RCC 7860 (cell line): ENCODE results near the gene NDUFS3.
"Not testable (repeated sequence)": the region's sequence is repeated elsewhere in the genome, so short reads cannot be mapped to it uniquely, and the experiment has no call there.

ENCODE experiments used
- DNase-seq: peaks from one replicate; pipeline ENCODE4 v3.0.0-alpha.2; 2015; ENCODE audit warnings: low spot score
- FAIRE-seq: peaks from 2 replicates; lab custom pipeline; 2012; peaks lifted over from hg19 to GRCh38; lab: Jason Lieb, UNC

NDUFS3 gene

DNA sequence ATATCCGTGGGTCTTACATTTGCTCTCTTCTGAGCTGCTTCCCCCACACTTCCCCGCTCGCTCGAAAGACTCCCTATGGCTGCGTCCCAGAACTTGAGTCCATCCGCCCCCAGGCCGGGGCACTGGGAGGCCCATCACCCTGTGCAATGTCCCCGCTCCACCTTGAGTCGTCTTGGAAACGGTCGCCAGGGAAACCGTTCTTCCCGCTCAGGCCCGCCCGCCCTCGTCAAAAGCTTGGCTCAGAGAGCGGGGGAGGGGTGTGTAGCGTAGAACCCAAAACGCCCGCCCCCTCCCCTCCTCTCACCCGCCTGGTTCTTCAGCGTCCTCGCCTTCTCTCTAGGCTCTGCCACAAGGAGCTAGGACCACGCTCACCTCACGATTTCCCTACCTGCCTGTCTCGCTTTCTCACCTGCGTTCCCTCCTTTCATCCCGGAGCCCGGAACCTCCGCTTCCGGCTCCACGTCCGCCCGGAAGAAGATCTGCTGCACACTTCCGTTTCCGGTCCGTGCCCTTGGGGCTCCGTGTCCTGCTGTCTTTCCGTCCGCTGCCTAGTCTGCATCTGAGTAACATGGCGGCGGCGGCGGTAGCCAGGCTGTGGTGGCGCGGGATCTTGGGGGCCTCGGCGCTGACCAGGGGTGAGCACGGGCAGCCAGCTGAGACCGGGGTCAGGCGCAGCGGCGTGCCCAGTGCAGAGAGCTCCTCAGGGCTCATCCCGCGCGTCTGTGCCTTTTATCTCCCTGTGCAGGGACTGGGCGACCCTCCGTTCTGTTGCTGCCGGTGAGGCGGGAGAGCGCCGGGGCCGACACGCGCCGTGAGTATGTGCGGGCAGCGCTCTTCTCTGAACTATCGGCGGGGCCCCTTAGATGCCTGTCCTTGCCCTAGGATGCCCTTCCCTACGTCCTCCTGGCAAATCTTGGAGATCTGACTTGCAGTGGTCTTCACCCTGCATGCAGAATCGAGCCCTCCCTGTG lies at the start of gene NDUFS3, which contains the start of gene KBTBD4:
TSS of gene NDUFS3 (plus strand) at position 551 of the 971 bp plus-strand sequence. CDS start at position 569, 18 bp downstream.
TSS of gene KBTBD4 (minus strand) at position 447 of the 971 bp plus-strand sequence. CDS start at position 428, 19 bp downstream.
- DNase-seq (peak; percentile 70), FAIRE-seq (no peak)

DNA sequence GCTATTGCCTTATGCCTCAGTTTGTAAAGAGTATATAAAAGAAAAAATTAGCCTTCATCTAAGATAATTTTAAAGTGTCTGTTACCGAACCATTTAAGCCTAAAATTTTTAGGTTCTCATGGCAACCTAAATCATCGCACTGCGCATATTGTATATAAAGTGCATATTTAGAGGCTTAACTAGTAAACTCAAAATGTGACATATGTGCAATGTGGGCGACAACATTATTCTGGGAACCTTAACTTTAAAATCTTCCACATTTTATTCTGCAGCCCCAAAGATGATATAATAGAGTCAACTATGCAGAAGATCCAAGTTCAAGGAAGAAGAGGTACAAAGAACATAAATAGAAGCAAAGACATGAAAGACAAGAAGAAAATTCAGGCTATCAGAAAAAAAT lies 48.9 kb upstream of the NDUFS3 start:
- DNase-seq (no peak), FAIRE-seq (no peak)

DNA sequence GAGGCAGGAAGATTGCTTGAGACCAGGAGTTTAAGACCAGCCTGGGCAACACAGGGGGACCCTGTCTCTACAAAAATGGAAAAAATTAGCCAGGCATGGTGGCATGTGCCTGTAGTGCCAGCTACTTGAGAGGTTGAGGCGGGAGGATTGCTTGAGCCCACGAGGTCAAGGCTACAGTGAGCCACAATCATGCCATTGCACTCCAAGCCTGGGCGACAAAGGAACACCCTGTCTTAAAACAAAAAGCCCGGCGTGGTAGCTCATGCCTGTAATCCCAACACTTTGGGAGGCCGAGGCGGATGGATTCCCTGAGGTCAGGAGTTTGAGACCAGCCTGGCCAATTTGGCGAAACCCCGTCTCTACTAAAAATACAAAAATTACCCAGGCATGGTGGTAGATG lies 48.2 kb upstream of the NDUFS3 start:
- not testable (repeated sequence) for DNase-seq, FAIRE-seq

DNA sequence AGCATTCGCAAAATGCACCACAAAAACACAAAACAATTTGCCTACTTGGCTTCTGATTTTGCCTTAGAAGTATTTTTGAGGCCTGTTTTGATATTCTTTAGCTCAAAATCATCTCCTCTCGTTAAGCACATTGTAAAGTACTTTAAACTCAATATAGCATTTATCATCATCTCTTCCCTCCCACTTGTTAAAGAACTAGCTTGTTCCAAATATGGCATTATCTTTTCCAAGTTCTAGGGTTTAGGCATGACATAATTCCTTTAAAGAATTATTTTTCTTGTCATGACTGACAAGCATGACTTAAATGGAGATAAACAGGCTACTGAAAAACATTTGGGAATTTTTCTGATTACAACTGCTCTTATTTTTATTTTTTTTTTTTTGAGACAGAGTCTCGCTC lies 47.2 kb upstream of the NDUFS3 start:
- no peak for DNase-seq
- FAIRE-seq: no peak

DNA sequence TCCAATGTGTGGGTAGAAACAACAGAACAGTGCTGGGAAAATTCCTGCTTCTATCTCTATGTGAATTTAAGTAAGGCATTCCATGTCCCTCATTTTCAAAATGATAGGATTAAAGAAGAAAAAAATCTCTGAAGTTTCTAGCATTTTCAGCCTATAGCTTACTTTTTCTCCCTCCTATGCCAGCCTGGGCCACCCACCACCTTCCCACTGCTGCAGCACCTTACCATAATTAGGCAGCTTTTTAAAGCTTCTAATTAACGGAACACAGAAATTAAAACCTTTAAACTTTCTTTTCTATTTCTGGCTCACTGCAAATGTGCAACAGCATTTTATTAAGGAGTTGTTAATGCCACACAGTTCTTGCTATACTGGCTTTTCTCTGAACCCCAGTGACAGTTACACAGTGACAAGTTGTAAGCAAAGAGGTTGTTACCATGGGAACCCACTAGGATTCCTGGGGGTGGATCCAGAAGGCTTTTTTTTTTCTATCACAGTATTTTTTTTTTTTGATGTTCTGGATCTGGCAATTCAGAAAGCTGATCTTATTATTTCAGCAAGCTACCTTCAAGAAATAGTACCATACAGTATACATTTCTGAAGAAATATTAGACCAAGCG lies 46.2 kb upstream of the NDUFS3 start:
- DNase-seq (no peak), FAIRE-seq (no peak)

DNA sequence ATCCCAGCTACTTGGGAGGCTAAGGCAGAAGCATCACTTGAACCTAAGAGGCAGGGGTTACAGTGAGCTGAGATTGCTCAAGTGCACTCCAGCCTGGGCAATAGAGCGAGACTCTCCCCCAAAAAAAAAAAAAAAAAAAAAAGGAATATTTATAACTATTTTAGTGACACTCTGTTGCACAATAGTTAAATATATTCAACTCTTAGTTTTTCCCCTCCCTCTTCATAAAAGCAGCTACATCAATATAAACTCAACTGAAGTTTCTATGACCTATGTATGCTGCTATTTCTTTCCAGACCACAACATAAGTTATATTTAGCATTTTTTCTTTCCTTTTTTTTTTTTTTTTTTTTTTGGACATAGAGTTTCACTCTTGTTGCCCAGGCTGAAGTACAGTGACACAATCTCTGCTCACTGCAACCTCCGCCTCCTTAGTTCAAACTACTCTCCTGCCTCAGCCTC lies 45.2 kb upstream of the NDUFS3 start:
- DNase-seq (no peak), FAIRE-seq (no peak)

DNA sequence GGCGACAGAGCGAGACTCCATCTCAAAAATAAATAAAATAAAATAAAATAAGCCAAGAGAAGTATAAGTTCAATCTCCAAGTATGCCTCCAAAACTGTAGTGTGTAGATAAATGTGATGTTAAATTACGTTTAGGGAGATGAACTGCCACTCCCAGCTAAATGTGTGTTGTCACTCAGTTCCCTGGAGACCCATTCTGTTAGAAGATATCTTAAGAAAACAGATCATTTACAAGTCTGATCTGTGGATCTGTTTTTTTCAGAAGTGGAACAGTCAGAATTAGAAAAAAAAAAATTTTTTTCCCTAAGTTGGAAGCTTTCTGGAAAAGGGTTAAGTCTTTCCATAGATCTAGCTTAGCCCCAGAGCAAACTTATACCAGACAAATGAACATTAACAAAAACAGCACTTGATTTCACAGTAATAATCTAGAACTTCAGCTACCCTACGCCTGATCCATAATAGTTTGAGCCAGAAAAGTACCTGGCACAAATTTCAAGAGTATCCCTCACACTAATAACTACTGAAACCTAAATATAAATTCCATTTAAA lies 44.1 kb upstream of the NDUFS3 start:
- FAIRE-seq: no peak
- no peak for DNase-seq

DNA sequence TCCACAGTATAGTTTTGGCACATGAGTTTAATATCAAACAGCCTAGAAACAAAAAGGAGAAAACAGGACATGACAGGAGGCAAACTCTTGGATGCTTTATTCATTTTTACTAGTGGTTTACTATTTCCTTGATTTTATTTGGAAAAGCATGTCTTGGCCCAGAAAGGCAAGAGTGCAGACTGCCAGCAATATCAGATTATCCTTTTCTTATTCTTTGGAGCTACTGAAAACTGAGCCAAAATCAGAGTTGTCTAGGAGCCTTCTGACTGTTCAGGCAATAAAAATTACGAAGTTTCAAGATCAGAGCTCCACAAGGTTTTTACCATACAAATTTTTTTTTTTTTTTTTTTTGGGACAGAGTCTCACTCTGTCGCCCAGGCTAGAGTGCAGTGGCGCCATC lies 42.0 kb upstream of the NDUFS3 start:
- DNase-seq: no peak

DNA sequence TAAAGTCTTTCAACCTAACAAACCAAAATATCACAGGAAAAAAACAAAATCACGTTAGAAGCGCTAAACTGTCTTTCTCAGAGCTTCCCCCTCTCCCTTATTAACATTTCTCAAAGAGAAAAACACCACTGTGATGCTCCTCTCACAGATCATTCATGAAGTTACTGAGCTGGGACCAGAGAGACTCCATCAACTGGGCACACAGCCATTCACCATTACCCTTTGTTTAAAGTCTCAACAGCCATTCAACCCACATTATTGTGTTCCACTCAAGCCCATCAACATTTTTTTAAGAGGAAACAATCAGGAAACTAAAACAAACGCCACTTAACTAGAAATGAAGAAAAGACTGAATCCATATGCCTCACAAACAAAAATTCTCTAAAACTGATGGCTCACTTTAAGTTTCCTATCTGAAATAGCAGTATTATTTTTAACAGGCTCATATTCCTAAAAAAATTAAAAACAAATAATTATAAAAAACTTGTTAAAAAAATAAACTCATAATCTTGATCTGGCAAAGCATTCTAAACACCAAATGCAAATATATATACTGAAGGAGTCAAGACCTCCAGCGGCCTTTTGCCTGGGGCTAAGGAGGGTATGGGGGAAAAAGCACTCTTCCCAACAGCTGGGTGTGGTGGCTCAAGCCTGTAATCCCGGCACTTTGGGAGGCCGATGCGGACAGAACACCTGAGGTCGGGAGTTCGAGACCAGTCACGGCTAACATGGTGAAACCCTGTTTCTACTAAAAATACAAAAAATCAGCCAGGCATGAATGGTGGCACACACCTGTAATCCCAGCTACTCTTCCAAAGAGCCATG lies 39.9 kb upstream of the NDUFS3 start:
- DNase-seq (no peak), FAIRE-seq (no peak)

More for the DNA sequence above, 42.0 kb upstream of the NDUFS3 start:
- no peak for FAIRE-seq

DNA sequence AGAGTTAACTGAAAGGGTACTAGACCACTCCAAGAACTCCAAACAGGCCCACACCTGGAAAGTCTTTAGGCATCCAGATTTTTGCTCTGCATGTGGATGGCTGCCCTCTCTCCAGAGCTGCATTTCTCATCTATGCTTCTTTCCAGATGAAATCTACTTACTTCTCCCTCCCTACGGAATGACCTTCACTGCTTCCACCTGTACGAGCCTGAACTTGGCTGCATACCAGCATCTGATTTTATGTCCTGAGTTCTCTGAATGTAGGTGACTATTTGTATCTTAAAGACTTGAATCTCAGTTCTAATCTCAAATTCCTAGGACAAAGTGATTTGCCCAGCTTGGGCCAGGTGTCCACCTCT lies 39.2 kb upstream of the NDUFS3 start:
- DNase-seq (no peak), FAIRE-seq (no peak)

DNA sequence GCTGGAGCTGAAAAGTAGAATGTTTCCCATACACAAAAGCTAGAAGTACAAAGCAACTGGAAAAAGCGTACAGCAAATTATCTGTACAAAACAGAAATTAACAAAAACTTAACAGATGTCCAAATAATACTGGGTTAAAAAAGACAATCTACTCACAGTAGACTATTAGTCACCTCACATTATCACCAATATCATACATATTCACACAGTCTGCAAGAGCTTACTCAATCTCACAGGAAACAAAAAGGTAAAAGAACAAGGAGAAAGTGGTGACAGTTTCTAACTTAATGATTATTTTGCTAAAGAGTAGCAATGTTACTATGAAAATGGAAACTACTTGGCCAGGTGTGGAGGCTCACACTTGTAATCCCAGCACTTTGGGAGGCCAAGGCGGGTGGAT lies 37.8 kb upstream of the NDUFS3 start:
- FAIRE-seq: no peak
- no peak for DNase-seq

DNA sequence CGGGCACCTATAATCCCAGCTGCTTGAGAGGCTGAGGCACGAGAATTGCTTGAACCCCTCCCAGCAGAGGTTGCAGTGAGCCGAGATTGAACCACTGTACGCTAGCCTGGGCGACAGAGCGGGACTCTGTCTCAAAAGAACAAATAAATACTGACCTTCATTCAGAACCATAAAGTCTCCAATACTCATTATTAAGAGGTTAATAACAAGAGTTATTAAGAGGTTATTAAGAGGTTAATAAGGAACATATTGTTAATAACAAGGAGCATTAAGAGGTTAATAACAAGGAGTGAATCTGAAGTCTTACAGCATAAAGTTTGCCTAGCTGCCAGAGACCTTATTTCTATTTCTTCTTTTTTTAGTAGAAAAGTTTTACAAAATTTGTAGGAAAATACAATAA lies 33.6 kb upstream of the NDUFS3 start:
- FAIRE-seq: no peak
- no peak for DNase-seq

DNA sequence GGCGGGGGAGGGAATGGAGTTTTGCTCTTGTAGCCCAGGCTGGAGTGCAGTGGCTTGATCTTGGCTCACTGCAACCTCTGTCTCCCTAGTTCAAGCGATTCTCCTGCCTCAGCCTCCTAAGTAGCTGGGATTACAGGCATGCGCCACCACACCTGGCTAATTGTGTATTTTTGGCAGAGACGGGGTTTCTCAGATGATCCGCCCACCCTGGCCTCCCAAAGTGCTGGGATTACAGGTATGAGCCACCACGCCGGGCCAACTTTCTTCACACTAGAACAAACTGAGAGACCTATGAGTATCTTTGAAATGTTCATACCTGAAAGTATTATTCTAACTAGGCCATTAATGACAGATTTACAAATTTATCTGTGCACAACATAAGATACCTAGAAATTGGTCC lies 32.6 kb upstream of the NDUFS3 start:
- not testable (repeated sequence) for FAIRE-seq, DNase-seq

DNA sequence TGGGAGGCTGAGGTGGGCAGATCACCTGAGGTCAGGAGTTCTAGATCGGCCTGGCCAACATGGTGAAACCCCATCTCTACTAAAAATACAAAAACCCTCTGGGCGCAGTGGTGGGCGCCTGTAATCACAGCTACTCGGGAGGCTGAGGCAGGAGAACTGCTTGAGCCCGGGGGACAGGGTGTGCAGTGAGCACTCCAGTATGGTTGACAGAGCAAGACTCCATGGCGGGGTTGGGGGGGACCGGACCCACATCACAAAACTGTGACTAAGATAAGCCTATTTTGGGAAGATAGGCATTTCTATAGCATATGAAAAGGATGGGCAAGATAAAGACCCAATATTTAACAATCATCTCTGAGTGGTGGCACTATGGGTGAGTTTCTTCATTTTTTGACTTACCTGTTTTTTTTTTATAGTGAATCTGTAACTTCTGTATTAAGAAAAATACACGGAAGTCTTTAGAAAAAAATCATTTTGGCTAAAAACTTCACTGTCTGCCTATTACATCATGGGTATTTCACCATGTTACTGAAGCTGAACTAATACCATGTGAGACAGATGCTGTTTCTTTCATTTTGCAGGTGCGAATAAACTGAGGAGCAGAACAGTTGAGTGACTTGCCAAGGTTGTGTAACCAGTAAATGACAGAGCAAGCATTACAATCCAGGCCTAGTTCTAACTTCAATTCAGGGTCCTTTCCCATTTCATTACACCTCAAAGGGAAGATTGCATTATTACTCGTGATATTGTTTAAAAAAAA lies 28.4 kb upstream of the NDUFS3 start:
- DNase-seq (no peak), FAIRE-seq (no peak)

DNA sequence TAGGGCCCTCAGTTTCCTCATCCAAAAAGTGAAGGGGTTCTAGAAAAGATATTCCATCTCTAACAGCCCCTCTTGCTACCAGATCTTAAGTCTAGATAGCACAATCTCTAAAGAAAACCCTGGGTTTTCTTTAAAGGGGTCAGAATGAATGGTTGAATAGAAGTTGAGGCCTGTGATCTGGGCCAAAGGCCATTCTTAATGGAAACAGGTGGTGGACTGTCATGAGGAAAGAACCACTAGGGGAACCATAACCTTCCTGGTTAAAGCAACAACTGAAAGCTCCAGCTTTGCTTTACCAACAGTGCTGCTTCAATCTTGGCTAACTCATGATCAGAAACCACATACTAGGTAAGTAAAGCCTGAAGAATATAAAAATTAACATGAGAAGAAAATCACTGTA lies 27.8 kb upstream of the NDUFS3 start:
- no peak for FAIRE-seq

DNA sequence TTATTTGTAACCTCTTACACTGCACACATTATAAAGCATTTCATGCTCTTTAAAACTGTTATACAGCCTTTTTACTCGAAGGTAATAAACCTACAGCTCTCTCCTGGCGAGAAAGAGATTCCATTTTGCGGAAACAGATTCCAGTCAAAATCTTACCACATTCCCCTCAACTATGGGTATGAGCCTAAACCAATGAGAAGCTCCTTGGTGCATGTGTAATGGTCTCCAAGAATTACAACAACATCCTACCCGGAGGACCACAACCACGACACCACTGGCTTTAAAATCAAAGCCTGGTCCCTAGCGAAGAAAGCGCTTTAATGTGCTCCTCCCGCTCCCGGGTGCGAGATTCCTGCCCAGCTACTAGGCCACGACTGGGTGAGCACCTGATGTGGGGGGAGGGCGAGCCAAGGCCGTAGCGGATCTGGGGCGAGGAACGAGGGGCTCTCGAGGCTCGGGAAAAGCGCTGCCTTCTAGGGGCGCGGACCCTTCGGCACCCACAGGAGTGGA lies 26.8 kb upstream of the NDUFS3 start:
- FAIRE-seq: no peak
- DNase-seq: peak; percentile 13

More for the DNA sequence above, 27.8 kb upstream of the NDUFS3 start:
- no peak for DNase-seq

DNA sequence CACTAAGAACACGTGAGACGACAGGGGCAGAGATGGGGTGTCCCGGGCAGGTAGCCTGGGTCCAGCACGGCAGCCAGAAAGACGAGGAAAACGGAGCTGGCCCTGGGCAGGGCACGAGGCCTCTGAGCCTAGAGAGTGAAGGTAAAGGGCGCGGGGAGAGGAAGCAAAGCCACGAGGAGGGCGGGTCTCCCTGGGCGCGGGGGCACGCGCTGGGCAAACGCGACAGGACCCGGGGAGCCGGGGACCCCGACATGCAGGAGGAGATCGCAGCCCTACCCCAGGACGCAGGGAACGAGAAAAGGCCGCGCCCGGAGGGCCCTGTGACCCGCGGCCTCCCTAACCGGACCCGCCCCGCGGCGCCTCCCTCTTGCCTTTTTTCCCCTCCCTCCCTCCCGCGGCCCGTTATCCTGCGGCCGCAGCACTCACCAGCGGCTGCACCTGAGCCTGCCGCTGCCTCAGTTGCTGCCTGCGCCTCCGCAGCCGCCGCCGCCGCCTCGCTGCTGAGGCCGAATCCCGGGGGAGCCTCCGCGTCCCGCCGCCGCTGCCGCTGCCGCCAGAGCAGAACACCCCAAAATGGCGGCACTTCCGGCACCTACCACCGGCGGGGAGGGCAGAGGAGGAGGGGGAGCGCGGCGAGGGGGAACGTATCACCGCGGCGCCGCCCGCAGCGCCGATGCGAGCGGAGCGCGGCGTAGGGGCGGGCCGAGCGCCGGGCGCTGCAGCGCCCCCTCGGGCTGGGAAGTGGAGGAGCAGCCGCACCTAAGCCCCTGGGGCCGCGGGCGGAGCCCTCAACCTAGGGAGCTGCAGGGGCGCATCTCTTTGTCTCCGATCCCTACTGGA lies 26.1 kb upstream of the NDUFS3 start, which contains the start of gene CELF1:
TSS of gene CELF1 (minus strand) at position 567 of the 840 bp plus-strand sequence. CDS start 53,609 bp downstream, outside the sequence.
- peak; percentile 64 for DNase-seq
- no peak for FAIRE-seq

DNA sequence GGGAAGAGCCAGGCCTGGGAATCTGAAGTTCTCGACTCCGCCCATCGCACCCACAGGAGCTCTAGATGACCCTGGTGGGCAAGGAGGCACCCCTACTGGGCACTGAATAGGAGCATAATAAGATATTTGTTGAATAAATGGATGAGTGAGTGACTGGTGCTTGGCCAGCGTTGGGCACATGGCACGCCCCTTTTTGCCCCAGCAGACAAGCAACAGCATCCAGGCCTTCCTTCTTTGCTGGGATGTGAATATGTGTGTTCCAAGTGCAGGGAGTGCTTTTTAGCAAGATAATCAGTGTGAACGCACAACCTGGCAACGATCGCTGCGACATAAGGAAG lies 25.5 kb upstream of the NDUFS3 start:
- DNase-seq (no peak), FAIRE-seq (no peak)

DNA sequence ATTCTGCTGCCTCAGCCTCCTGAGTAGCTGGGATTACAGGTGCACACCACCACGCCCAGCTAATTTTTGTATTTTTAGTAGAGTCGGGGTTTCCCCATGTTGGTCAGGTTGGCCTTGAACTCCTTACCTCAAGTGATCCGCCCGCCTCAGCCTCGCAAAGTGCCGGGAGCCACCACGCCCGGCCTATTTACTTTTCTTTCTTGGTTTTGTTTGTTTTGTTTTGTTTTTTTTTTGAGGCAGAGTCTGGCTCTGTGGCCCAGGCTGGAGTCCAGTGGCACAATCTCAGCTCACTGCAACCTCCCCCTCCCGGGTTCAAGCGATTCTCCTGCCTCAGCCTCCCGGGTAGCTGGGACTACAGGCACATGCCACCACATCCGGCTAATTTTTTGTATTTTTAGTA lies 21.9 kb upstream of the NDUFS3 start:
- not testable (repeated sequence) for FAIRE-seq, DNase-seq
